Lower leg skin (tissue), 3 donors: ENCODE results near the gene PEX3.

ENCODE experiments used
- POLR2A ChIP-seq, 2 donors: fragments of 450-650 bp; IDR thresholded peaks; one replicate each; pipeline ENCODE4 v1.6.1; 2016 to 2017; ENCODE audit warnings: antibody characterized with exemption in 2 of 2, mild to moderate bottlenecking in 1 of 2, moderate library complexity in 1 of 2
- TF ChIP-seq, protein P1 (sequence below), 3 donors: fragments of 450-650 bp; IDR thresholded peaks; one replicate each; pipeline ENCODE4 v1.5.1; 2016; ENCODE audit warnings: antibody characterized with exemption in 3 of 3, mild to moderate bottlenecking in 3 of 3, moderate library complexity in 2 of 3

DNA sequence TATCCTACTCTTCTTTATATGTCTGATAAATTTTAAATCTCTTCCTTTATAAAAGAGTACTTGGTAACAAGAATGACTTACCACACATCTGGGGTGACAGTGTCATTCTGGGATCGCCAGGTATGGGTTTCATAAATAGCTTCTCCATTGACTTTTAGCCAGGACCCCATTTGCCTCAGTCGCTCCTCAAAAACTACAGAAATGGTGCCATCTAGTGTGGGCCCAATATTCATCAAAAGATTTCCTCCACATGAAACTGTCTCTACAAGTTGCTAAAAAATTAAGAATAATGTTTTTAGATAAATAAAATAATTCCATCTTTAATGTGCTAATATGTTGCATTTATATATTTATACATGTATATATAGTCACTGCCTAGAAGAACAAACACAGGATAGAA, 51.2 kb downstream of the PEX3 start:
- TF ChIP-seq, protein P1, sequence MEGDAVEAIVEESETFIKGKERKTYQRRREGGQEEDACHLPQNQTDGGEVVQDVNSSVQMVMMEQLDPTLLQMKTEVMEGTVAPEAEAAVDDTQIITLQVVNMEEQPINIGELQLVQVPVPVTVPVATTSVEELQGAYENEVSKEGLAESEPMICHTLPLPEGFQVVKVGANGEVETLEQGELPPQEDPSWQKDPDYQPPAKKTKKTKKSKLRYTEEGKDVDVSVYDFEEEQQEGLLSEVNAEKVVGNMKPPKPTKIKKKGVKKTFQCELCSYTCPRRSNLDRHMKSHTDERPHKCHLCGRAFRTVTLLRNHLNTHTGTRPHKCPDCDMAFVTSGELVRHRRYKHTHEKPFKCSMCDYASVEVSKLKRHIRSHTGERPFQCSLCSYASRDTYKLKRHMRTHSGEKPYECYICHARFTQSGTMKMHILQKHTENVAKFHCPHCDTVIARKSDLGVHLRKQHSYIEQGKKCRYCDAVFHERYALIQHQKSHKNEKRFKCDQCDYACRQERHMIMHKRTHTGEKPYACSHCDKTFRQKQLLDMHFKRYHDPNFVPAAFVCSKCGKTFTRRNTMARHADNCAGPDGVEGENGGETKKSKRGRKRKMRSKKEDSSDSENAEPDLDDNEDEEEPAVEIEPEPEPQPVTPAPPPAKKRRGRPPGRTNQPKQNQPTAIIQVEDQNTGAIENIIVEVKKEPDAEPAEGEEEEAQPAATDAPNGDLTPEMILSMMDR (IDR thresholded peaks at IDR 0.05): no peak
- TF ChIP-seq POLR2A (IDR thresholded peaks at IDR 0.05): no peak
